H9 (cell line): ENCODE measurements around the gene ATAD3C. TPM values are rescaled to one million over a fixed set of nuclear protein-coding genes. Genes with fewer than 3 reads are reported as not detected.

ENCODE experiments used
- DNase-seq: peaks from one replicate; pipeline ENCODE4 v3.0.0-alpha.2; 2017
- H2AFZ ChIP-seq: one replicate; pipeline ENCODE4 v1.6.1; 2013; ENCODE audit warnings: mild to moderate bottlenecking, low read length, control low read depth, moderate library complexity
- H2AK5ac ChIP-seq: 2 replicates; pipeline ENCODE4 v1.6.1; 2013; ENCODE audit warnings: low read length, control low read depth, mixed read lengths; ENCODE audit not compliant: insufficient read length
- H2BK120ac ChIP-seq: one replicate; pipeline ENCODE4 v1.6.1; 2013; ENCODE audit warnings: low read depth, mild to moderate bottlenecking, low read length, control low read depth, inconsistent platforms; ENCODE audit not compliant: poor library complexity, severe bottlenecking
- H2BK12ac ChIP-seq: 2 replicates; pipeline ENCODE4 v1.6.1; 2013; ENCODE audit warnings: low read length, control low read depth, mixed read lengths, low read depth; ENCODE audit not compliant: insufficient read length
- H2BK15ac ChIP-seq: 2 replicates; pipeline ENCODE4 v1.6.1; 2013; ENCODE audit warnings: low read depth, low read length, control low read depth
- H2BK20ac ChIP-seq: one replicate; pipeline ENCODE4 v1.6.1; 2013; ENCODE audit warnings: low read depth, mild to moderate bottlenecking, low read length, control low read depth, inconsistent platforms; ENCODE audit not compliant: poor library complexity, severe bottlenecking
- H2BK5ac ChIP-seq: 2 replicates; pipeline ENCODE4 v1.6.1; 2013; ENCODE audit warnings: low read length, control low read depth, mixed read lengths; ENCODE audit not compliant: insufficient read length
- H3K14ac ChIP-seq: 2 replicates; pipeline ENCODE4 v1.6.1; 2013; ENCODE audit warnings: low read length, control low read depth; ENCODE audit not compliant: insufficient read depth
- H3K18ac ChIP-seq: 2 replicates; pipeline ENCODE4 v1.6.1; 2013; ENCODE audit warnings: low read depth, mild to moderate bottlenecking, mixed read lengths, low read length, control low read depth; ENCODE audit not compliant: insufficient read length
- H3K23ac ChIP-seq: 2 replicates; pipeline ENCODE4 v1.6.1; 2013; ENCODE audit warnings: low read length, control low read depth, mixed read lengths, low read depth; ENCODE audit not compliant: insufficient read length
- H3K23me2 ChIP-seq: 2 replicates; pipeline ENCODE4 v1.6.1; 2013; ENCODE audit warnings: low read depth, mild to moderate bottlenecking, mixed read lengths, low read length, control low read depth; ENCODE audit not compliant: insufficient read length, poor library complexity, severe bottlenecking
- H3K27ac ChIP-seq: 2 replicates; pipeline ENCODE4 v1.5.1; 2013; ENCODE audit warnings: low read length, control low read depth, mixed read lengths, low read depth; ENCODE audit not compliant: insufficient read length
- H3K27me3 ChIP-seq: 2 replicates; pipeline ENCODE4 v1.6.1; 2013; ENCODE audit warnings: low read length, control low read depth, inconsistent platforms; ENCODE audit not compliant: insufficient read depth
- H3K4ac ChIP-seq: 2 replicates; pipeline ENCODE4 v1.6.1; 2013; ENCODE audit warnings: low read depth, mild to moderate bottlenecking, control low read depth, inconsistent platforms, low read length, moderate library complexity
- H3K4me1 ChIP-seq: 2 replicates; pipeline ENCODE4 v1.6.1; 2013; ENCODE audit warnings: low read length, control low read depth, inconsistent platforms; ENCODE audit not compliant: insufficient read depth
- H3K4me2 ChIP-seq: 2 replicates; pipeline ENCODE4 v1.6.1; 2013; ENCODE audit warnings: low read length, control low read depth, mixed read lengths; ENCODE audit not compliant: insufficient read length, insufficient read depth
- H3K56ac ChIP-seq: 2 replicates; pipeline ENCODE4 v1.6.1; 2013; ENCODE audit warnings: low read depth, mild to moderate bottlenecking, mixed read lengths, low read length, control low read depth; ENCODE audit not compliant: insufficient read length
- H3K79me1 ChIP-seq: 2 replicates; pipeline ENCODE4 v1.6.1; 2013; ENCODE audit warnings: low read depth, mild to moderate bottlenecking, moderate library complexity, low read length, control low read depth, inconsistent platforms; ENCODE audit not compliant: insufficient read depth, poor library complexity, severe bottlenecking
- H3K79me2 ChIP-seq: 2 replicates; pipeline ENCODE4 v1.6.1; 2013; ENCODE audit warnings: low read length, control low read depth, inconsistent platforms; ENCODE audit not compliant: insufficient read depth
- H3K9ac ChIP-seq: 2 replicates; pipeline ENCODE4 v1.6.1; 2013; ENCODE audit warnings: low read length, control low read depth, mixed read lengths; ENCODE audit not compliant: insufficient read length; ENCODE audit errors: extremely low read depth
- H3K9me3 ChIP-seq: one replicate; pipeline ENCODE4 v1.6.1; 2013; ENCODE audit warnings: low read depth, low read length, inconsistent platforms; ENCODE audit not compliant: control insufficient read depth
- H3T11ph ChIP-seq: one replicate; pipeline ENCODE4 v1.6.1; 2013; ENCODE audit warnings: mild to moderate bottlenecking, low read length, control low read depth, inconsistent platforms
- H4K20me1 ChIP-seq: one replicate; pipeline ENCODE4 v1.6.1; 2013; ENCODE audit not compliant: control insufficient read depth, insufficient read length, insufficient read depth
- H4K5ac ChIP-seq: 2 replicates; pipeline ENCODE4 v1.6.1; 2013; ENCODE audit warnings: low read depth, mild to moderate bottlenecking, mixed read lengths, low read length, control low read depth; ENCODE audit not compliant: insufficient read length
- H4K8ac ChIP-seq: replicated peaks from 2 replicates; pipeline ENCODE4 v1.6.1; 2013; ENCODE audit warnings: low read length, control low read depth, mixed read lengths, low read depth; ENCODE audit not compliant: insufficient read length
- H4K91ac ChIP-seq: 2 replicates; pipeline ENCODE4 v1.6.1; 2013; ENCODE audit warnings: low read depth, mild to moderate bottlenecking, moderate library complexity, mixed read lengths, low read length, control low read depth; ENCODE audit not compliant: insufficient read length
- H3K27ac Mint-ChIP-seq, 3 experiments: 2 replicates in 2 of 3; 3 replicates in 1 of 3; pipeline ENCODE4 v1.8.0; 2020 to 2021; ENCODE audit warnings: mixed read lengths in 3 of 3, mild to moderate bottlenecking in 1 of 3, moderate library complexity in 1 of 3
- H3K27me3 Mint-ChIP-seq: 2 replicates; pipeline ENCODE4 v1.8.0; 2021; ENCODE audit warnings: low read depth, mild to moderate bottlenecking, moderate library complexity, mixed read lengths
- H3K36me3 Mint-ChIP-seq, 3 experiments: 2 replicates in 2 of 3; 3 replicates in 1 of 3; pipeline ENCODE4 v1.8.0; 2020 to 2021; ENCODE audit warnings: low read depth in 3 of 3, mixed read lengths in 3 of 3; ENCODE audit not compliant: insufficient read depth in 1 of 3
- H3K4me1 Mint-ChIP-seq, 2 experiments: 2 replicates each; pipeline ENCODE4 v1.8.0; 2020; ENCODE audit warnings: mixed read lengths in 2 of 2
- H3K4me3 Mint-ChIP-seq, 2 experiments: 2 replicates in 1 of 2; 3 replicates in 1 of 2; pipeline ENCODE4 v1.8.0; 2020 to 2021; ENCODE audit warnings: mild to moderate bottlenecking in 2 of 2, mixed read lengths in 2 of 2, moderate library complexity in 1 of 2
- H3K9me3 Mint-ChIP-seq, 2 experiments: 2 replicates in 1 of 2; 3 replicates in 1 of 2; pipeline ENCODE4 v1.8.0; 2020; ENCODE audit warnings: mild to moderate bottlenecking in 2 of 2, mixed read lengths in 2 of 2, moderate library complexity in 1 of 2
- CTCF ChIP-seq: fragments of 200-600 bp; sonication (generic); conservative IDR thresholded peaks from 3 replicates; pipeline ENCODE4 v1.8.0; 2021; ENCODE audit warnings: antibody characterized with exemption, mild to moderate bottlenecking
- WGBS: extraction: QIAGEN DNeasy Blood & Tissue Kit; methylation state at CpG from one replicate; pipeline ENCODE4 v1.1.7; 2013; ENCODE audit warnings: missing lambda C conversion rate, low lambda C conversion rate, mixed read lengths; ENCODE audit not compliant: insufficient read length; ENCODE audit errors: extremely low coverage; 5-methylcytosine and 5-hydroxymethylcytosine counted together
- total RNA-seq: library from RNA; stranded (reverse); gene quantifications from 2 replicates; pipeline ENCODE4 v1.2.1, GENCODE V29; 2021

ATAD3C gene
- total RNA-seq, 1 experiment from 2014 or later, result 7.7 TPM

- H3K4me1 Mint-ChIP-seq, result peaks cover 27 to 44% of the 10 kb centered on the region in 2 experiments
- Histone ChIP-seq H4K8ac (no peak overlapping the region), H3K9me3 (no peaks in the 10 kb centered on the region), H2AK5ac (no peak overlapping the region), H3K56ac (no peak overlapping the region), H2BK20ac (no peak overlapping the region), H4K20me1 (peaks cover 2% of the 10 kb centered on the region), H3K23ac (no peak overlapping the region), H4K91ac (no peak overlapping the region), H2BK15ac (no peak overlapping the region), H3K79me1 (peaks cover 14% of the 10 kb centered on the region), H3K79me2 (peaks cover 13% of the 10 kb centered on the region; the same call in 1 of the 2 replicates), H3K4me1 (no peaks in the 10 kb centered on the region), H3K27ac (no peak overlapping the region), H3K27me3 (no peaks in the 10 kb centered on the region), H2BK5ac (no peak overlapping the region), H2BK12ac (no peak overlapping the region), H2AFZ (no peak overlapping the region), H3K9ac (no peak overlapping the region), H2BK120ac (no peak overlapping the region), H4K5ac (no peak overlapping the region), H3T11ph (no peak overlapping the region), H3K4me2 (no peak overlapping the region), H3K23me2 (peaks cover 15% of the 10 kb centered on the region), H3K14ac (no peak overlapping the region), H3K18ac (no peak overlapping the region), H3K4ac (no peak overlapping the region)
- peaks cover 1% of the 10 kb centered on the region; the same call in 1 of the 2 replicates for H3K27me3 Mint-ChIP-seq
- peaks cover 57 to 90% (median 75%) of the 10 kb centered on the region in 3 experiments for H3K36me3 Mint-ChIP-seq
- DNase-seq, result no peak
- peak overlapping the region in 1 of 3 experiments; percentile 96; a peak in 3 of 7 replicates for H3K27ac Mint-ChIP-seq
- peak overlapping the region; percentile 90 for H3K4me3 Mint-ChIP-seq
- no CpG with 5 or more reads among the region's 7 CpGs for WGBS
- peaks cover 0 to 2% of the 10 kb centered on the region in 2 experiments; a peak in 3 of 5 replicates for H3K9me3 Mint-ChIP-seq
- no peak for TF ChIP-seq CTCF
Measured at GRCh38 chr1:1401457-1402010, 48.0 kb upstream of the ATAD3C start.
